Stimulated activated naive B cell treated with anti-CD40 and anti-IgM and Interleukin-4, amounts not matched to agents 10 μg/mL and 1 μg/mL and 100 μg/mL, for 72 hours (primary cell): Measurements from ENCODE around the gene UBN1.

Experiments
- ATAC-seq, 2 donors: fragments of 150-1000 bp; cut with Tn5 transposase; replicated peaks; 2 replicates each; pipeline ENCODE4 v1.10.0; 2021; ENCODE audit warnings: moderate library complexity in 1 of 2
- DNase-seq: peaks from one replicate; pipeline ENCODE4 v3.0.0; 2021
- H3K27ac Mint-ChIP-seq: one replicate; pipeline ENCODE4 v1.8.0; 2022; ENCODE audit warnings: mild to moderate bottlenecking, mixed read lengths
- H3K27me3 Mint-ChIP-seq, 2 donors: one replicate each; pipeline ENCODE4 v1.8.0; 2022; ENCODE audit warnings: mixed read lengths in 2 of 2
- H3K36me3 Mint-ChIP-seq, 2 donors: one replicate each; pipeline ENCODE4 v1.8.0; 2022; ENCODE audit warnings: mixed read lengths in 2 of 2, mild to moderate bottlenecking in 1 of 2
- H3K4me1 Mint-ChIP-seq, 2 donors: one replicate each; pipeline ENCODE4 v1.8.0; 2022; ENCODE audit warnings: mixed read lengths in 2 of 2, mild to moderate bottlenecking in 1 of 2
- H3K4me3 Mint-ChIP-seq, 2 donors: one replicate each; pipeline ENCODE4 v1.8.0; 2022; ENCODE audit warnings: mild to moderate bottlenecking in 2 of 2, mixed read lengths in 2 of 2, moderate library complexity in 1 of 2
- H3K9me3 Mint-ChIP-seq, 2 donors: one replicate each; pipeline ENCODE4 v1.8.0; 2022; ENCODE audit warnings: mixed read lengths in 2 of 2, mild to moderate bottlenecking in 1 of 2

Gene UBN1

GRCh38 chr16:4806280-4806679 lies 41.0 kb upstream of the UBN1 start:
- peak overlapping the region; percentile 56 for H3K27ac Mint-ChIP-seq
- peaks cover 4 to 26% of the 10 kb centered on the region in 2 donors for H3K4me1 Mint-ChIP-seq
- no peak for DNase-seq
- H3K27me3 Mint-ChIP-seq = no peaks in the 10 kb centered on the region
- ATAC-seq = no peak
- H3K36me3 Mint-ChIP-seq = peaks cover 27 to 32% of the 10 kb centered on the region in 2 donors
- H3K9me3 Mint-ChIP-seq = no peaks in the 10 kb centered on the region
- no peak overlapping the region for H3K4me3 Mint-ChIP-seq

GRCh38 chr16:4811242-4811641 lies 36.0 kb upstream of the UBN1 start:
- Mint-ChIP-seq H3K27ac (peak overlapping the region; percentile 51), H3K36me3 (peaks cover 40 to 54% of the 10 kb centered on the region in 2 donors), H3K4me1 (peaks cover 3 to 10% of the 10 kb centered on the region in 2 donors), H3K4me3 (no peak overlapping the region), H3K9me3 (no peaks in the 10 kb centered on the region), H3K27me3 (no peaks in the 10 kb centered on the region)
- no peak for DNase-seq
- no peak for ATAC-seq

- Mint-ChIP-seq H3K4me1 (peaks cover 3 to 10% of the 10 kb centered on the region in 2 donors), H3K27me3 (no peaks in the 10 kb centered on the region), H3K27ac (peak overlapping the region; percentile 78), H3K36me3 (peaks cover 41 to 56% of the 10 kb centered on the region in 2 donors), H3K4me3 (no peak overlapping the region), H3K9me3 (no peaks in the 10 kb centered on the region)
- no peak for DNase-seq
- ATAC-seq = no peak
Measured at GRCh38 chr16:4811773-4812172, 35.5 kb upstream of the UBN1 start.

GRCh38 chr16:4813251-4814003 lies 33.9 kb upstream of the UBN1 start:
- peak overlapping the region; percentile 44 for H3K27ac Mint-ChIP-seq
- peaks cover 3 to 10% of the 10 kb centered on the region in 2 donors for H3K4me1 Mint-ChIP-seq
- no peaks in the 10 kb centered on the region for H3K27me3 Mint-ChIP-seq
- DNase-seq (no peak), ATAC-seq (no peak)
- no peak overlapping the region for H3K4me3 Mint-ChIP-seq
- no peaks in the 10 kb centered on the region for H3K9me3 Mint-ChIP-seq
- H3K36me3 Mint-ChIP-seq = peaks cover 38 to 54% of the 10 kb centered on the region in 2 donors

- Mint-ChIP-seq H3K9me3 (no peaks in the 10 kb centered on the region), H3K27ac (no peak overlapping the region), H3K36me3 (peaks cover 43 to 60% of the 10 kb centered on the region in 2 donors), H3K4me3 (no peak overlapping the region), H3K4me1 (peaks cover 3 to 10% of the 10 kb centered on the region in 2 donors), H3K27me3 (no peaks in the 10 kb centered on the region)
- DNase-seq (no peak), ATAC-seq (no peak)
Measured at GRCh38 chr16:4814046-4814445, 33.2 kb upstream of the UBN1 start.

- H3K4me1 Mint-ChIP-seq = peaks cover 3 to 10% of the 10 kb centered on the region in 2 donors
Measured at GRCh38 chr16:4814542-4815173, 32.6 kb upstream of the UBN1 start.

GRCh38 chr16:4820652-4821051 lies 26.6 kb upstream of the UBN1 start:
- Mint-ChIP-seq H3K4me3 (no peak overlapping the region), H3K27me3 (no peaks in the 10 kb centered on the region), H3K36me3 (peaks cover 33 to 63% of the 10 kb centered on the region in 2 donors), H3K9me3 (no peaks in the 10 kb centered on the region), H3K4me1 (no peaks in the 10 kb centered on the region), H3K27ac (no peak overlapping the region)
- DNase-seq (no peak), ATAC-seq (no peak)

More at GRCh38 chr16:4814542-4815173, 32.6 kb upstream of the UBN1 start:
- Mint-ChIP-seq H3K27me3 (no peaks in the 10 kb centered on the region), H3K36me3 (peaks cover 44 to 63% of the 10 kb centered on the region in 2 donors), H3K4me3 (no peak overlapping the region), H3K9me3 (no peaks in the 10 kb centered on the region), H3K27ac (no peak overlapping the region)
- ATAC-seq (no peak), DNase-seq (no peak)

- Mint-ChIP-seq H3K36me3 (peaks cover 32 to 58% of the 10 kb centered on the region in 2 donors), H3K9me3 (no peaks in the 10 kb centered on the region), H3K27me3 (no peaks in the 10 kb centered on the region), H3K4me3 (no peak overlapping the region), H3K27ac (no peak overlapping the region), H3K4me1 (no peaks in the 10 kb centered on the region)
- DNase-seq (no peak), ATAC-seq (no peak)
Measured at GRCh38 chr16:4825196-4825595, 22.1 kb upstream of the UBN1 start.

- ATAC-seq (no peak), DNase-seq (no peak)
- H3K27me3 Mint-ChIP-seq = no peaks in the 10 kb centered on the region
- H3K4me1 Mint-ChIP-seq = no peaks in the 10 kb centered on the region
- H3K9me3 Mint-ChIP-seq = no peaks in the 10 kb centered on the region
- H3K4me3 Mint-ChIP-seq = no peak overlapping the region
- H3K36me3 Mint-ChIP-seq = peaks cover 41 to 59% of the 10 kb centered on the region in 2 donors
- H3K27ac Mint-ChIP-seq = no peak overlapping the region
Measured at GRCh38 chr16:4826526-4826925, 20.8 kb upstream of the UBN1 start.

- Mint-ChIP-seq H3K27me3 (no peaks in the 10 kb centered on the region), H3K4me3 (no peak overlapping the region), H3K27ac (no peak overlapping the region), H3K9me3 (no peaks in the 10 kb centered on the region), H3K4me1 (no peaks in the 10 kb centered on the region), H3K36me3 (peaks cover 43 to 58% of the 10 kb centered on the region in 2 donors)
- DNase-seq = no peak
- no peak for ATAC-seq
Measured at GRCh38 chr16:4826980-4827379, 20.3 kb upstream of the UBN1 start.

- H3K4me1 Mint-ChIP-seq = peaks cover 0 to 13% of the 10 kb centered on the region in 2 donors
- H3K9me3 Mint-ChIP-seq = no peaks in the 10 kb centered on the region
- H3K27me3 Mint-ChIP-seq = no peaks in the 10 kb centered on the region
- no peak overlapping the region for H3K27ac Mint-ChIP-seq
- H3K36me3 Mint-ChIP-seq = peaks cover 51 to 65% of the 10 kb centered on the region in 2 donors
- H3K4me3 Mint-ChIP-seq = no peak overlapping the region
- DNase-seq (no peak), ATAC-seq (no peak)
Measured at GRCh38 chr16:4828567-4829321, 18.5 kb upstream of the UBN1 start.

GRCh38 chr16:4830408-4830807 lies 16.9 kb upstream of the UBN1 start:
- Mint-ChIP-seq H3K4me3 (no peak overlapping the region), H3K27me3 (no peaks in the 10 kb centered on the region), H3K27ac (no peak overlapping the region), H3K36me3 (peaks cover 47 to 55% of the 10 kb centered on the region in 2 donors), H3K9me3 (no peaks in the 10 kb centered on the region), H3K4me1 (peaks cover 0 to 17% of the 10 kb centered on the region in 2 donors)
- no peak for DNase-seq
- no peak for ATAC-seq

GRCh38 chr16:4831616-4832015 lies 15.7 kb upstream of the UBN1 start:
- Mint-ChIP-seq H3K27ac (no peak overlapping the region), H3K4me3 (no peak overlapping the region), H3K9me3 (no peaks in the 10 kb centered on the region), H3K36me3 (peaks cover 43 to 56% of the 10 kb centered on the region in 2 donors), H3K27me3 (no peaks in the 10 kb centered on the region), H3K4me1 (peaks cover 0 to 17% of the 10 kb centered on the region in 2 donors)
- no peak for ATAC-seq
- no peak for DNase-seq

GRCh38 chr16:4832698-4833343 lies 14.5 kb upstream of the UBN1 start:
- H3K4me1 Mint-ChIP-seq = peaks cover 0 to 22% of the 10 kb centered on the region in 2 donors
- no peaks in the 10 kb centered on the region for H3K27me3 Mint-ChIP-seq
- H3K9me3 Mint-ChIP-seq = no peaks in the 10 kb centered on the region
- DNase-seq = no peak
- H3K4me3 Mint-ChIP-seq = no peak overlapping the region
- ATAC-seq = no peak
- H3K36me3 Mint-ChIP-seq = peaks cover 42 to 58% of the 10 kb centered on the region in 2 donors
- no peak overlapping the region for H3K27ac Mint-ChIP-seq
